ENCODE results near the gene ACSL4. TPM values are rescaled to one million over a fixed set of nuclear protein-coding genes. Genes with fewer than 3 reads are reported as not detected.
"Not testable (repeated sequence)": the region's sequence is repeated elsewhere in the genome, so short reads cannot be mapped to it uniquely, and the experiment has no call there.

ACSL4 gene
- total and polyA plus RNA-seq, 2 donors, result 19.3 to 29.7 TPM

DNA sequence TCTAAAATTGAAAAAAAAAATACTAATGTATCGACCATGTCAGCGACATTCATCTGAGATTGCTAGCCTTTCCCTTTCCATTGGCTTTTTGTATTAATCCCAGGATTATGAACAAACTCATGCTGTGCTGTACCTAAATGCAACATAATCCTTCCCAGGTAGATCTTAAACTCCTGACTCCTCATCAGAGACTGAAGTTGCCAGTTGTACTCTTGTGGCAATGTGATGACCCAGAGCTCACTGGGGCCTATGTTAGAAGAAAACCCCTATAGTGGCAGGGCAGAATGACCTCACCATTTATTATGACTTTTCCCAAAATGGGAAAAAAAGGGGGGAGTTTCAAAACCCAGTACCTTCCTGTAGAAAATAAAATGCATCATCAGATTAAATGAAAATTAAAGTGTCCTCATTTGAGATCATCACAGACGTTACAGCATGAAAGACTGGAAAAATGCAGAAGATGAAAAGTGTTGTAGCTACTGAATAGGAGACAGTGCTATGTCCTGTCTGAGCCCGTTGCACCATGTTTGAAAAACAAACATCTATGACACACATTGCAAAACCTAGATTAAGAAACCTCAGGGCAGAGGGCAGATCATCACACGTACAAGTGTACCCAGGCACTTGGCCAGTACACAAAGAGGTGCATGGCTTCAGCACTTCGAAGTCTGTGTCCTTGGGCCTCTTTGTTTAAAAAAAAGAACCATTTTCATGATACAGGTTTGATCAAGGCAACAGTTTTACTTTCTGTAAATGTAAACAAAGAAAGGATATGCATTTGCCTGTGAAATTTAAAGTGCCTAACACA, 6.8 kb upstream of the ACSL4 start:
- WGBS, result 91% methylated on average over 6 of the region's 6 CpGs
- Histone ChIP-seq H3K27ac (ENCODE audit: low read depth in 1 of 2, low read length in 1 of 2) (no peak overlapping the region), H3K27me3 (ENCODE audit: control insufficient read depth in 2 of 2, insufficient read depth in 1 of 2, low read length in 1 of 2) (no peaks in the 10 kb centered on the region), H3K4me3 (ENCODE audit: low read length in 2 of 2) (no peak overlapping the region), H3K4me1 (ENCODE audit: control insufficient read depth in 2 of 2, insufficient read depth in 2 of 2, low read length in 2 of 2) (no peaks in the 10 kb centered on the region), H3K9me3 (ENCODE audit: control insufficient read depth in 2 of 2, insufficient read depth in 1 of 2, low read length in 1 of 2) (no peaks in the 10 kb centered on the region), H3K36me3 (ENCODE audit: control insufficient read depth in 2 of 2, insufficient read depth in 2 of 2, low read length in 1 of 2) (no peaks in the 10 kb centered on the region)
- no peak for DNase-seq (ENCODE audit: low read depth in 6 of 9, low spot score in 9 of 9)

DNA sequence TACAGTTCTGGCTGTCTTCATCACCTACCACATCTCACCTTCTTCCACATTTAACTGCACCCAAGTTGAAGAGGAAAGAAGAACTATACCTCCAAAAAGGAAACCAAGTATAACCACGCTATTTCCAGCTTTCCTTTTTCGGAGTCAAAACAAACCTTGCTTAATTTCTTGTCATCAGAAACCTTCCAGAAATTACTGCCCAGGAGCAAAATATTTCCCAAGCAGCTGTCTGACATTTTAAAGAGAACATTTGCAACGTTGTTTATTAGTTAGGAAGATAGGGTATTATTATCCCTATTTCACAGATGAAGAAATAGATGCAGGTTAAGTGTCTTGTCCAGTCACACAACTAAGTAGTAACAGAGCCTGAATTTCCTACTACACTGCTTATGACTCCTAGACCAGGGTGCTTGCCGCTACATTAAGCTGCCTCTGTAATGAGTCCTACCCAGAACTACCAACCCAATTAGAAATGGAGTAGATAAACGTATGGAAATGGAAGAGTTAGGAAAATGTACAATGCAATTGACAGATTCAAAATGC, 2.2 kb upstream of the ACSL4 start:
- H3K27ac ChIP-seq (ENCODE audit: low read depth in 1 of 2, low read length in 1 of 2), result no peak overlapping the region
- H3K4me1 ChIP-seq (ENCODE audit: control insufficient read depth in 2 of 2, insufficient read depth in 2 of 2, low read length in 2 of 2), result peaks cover 0 to 4% of the 10 kb centered on the region in 2 donors
- no peaks in the 10 kb centered on the region for H3K27me3 ChIP-seq (ENCODE audit: control insufficient read depth in 2 of 2, insufficient read depth in 1 of 2, low read length in 1 of 2)
- no peaks in the 10 kb centered on the region for H3K36me3 ChIP-seq (ENCODE audit: control insufficient read depth in 2 of 2, insufficient read depth in 2 of 2, low read length in 1 of 2)
- H3K9me3 ChIP-seq (ENCODE audit: control insufficient read depth in 2 of 2, insufficient read depth in 1 of 2, low read length in 1 of 2), result no peaks in the 10 kb centered on the region
- DNase-seq (ENCODE audit: low read depth in 6 of 9, low spot score in 9 of 9), result no peak
- H3K4me3 ChIP-seq (ENCODE audit: low read length in 2 of 2), result no peak overlapping the region
- WGBS, result 60% methylated on average over 5 of the region's 5 CpGs

DNA sequence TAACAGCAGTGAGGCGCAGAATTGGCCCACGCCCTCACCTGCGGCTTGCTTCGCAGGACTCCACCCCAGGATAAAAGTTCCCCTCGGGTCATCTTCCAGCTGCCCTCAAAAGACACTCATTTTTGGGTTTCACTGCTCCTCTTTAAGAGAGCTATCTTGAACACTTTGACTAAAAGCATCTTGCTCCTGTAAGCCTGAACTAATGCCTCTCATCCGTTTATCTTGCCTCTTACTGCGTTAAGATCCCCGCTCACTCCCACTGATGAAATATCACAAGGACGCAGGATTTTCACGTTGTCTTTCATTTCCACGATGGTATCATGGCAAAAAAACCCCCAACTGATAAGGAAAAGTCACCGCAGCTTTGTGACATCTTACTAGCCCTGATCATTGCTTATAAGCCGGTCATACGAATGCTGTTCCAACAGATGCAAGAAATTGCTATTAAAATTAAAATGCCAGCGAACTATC, 591 bp upstream of the ACSL4 start:
- WGBS, result 41% methylated on average over 15 of the region's 15 CpGs
- Histone ChIP-seq H3K27ac (ENCODE audit: low read depth in 1 of 2, low read length in 1 of 2) (peak overlapping the region; percentile 72 to 91), H3K9me3 (ENCODE audit: control insufficient read depth in 2 of 2, insufficient read depth in 1 of 2, low read length in 1 of 2) (no peaks in the 10 kb centered on the region), H3K4me1 (ENCODE audit: control insufficient read depth in 2 of 2, insufficient read depth in 2 of 2, low read length in 2 of 2) (peaks cover 0 to 4% of the 10 kb centered on the region in 2 donors), H3K36me3 (ENCODE audit: control insufficient read depth in 2 of 2, insufficient read depth in 2 of 2, low read length in 1 of 2) (no peaks in the 10 kb centered on the region), H3K4me3 (ENCODE audit: low read length in 2 of 2) (peak overlapping the region; percentile 56 to 72), H3K27me3 (ENCODE audit: control insufficient read depth in 2 of 2, insufficient read depth in 1 of 2, low read length in 1 of 2) (no peaks in the 10 kb centered on the region)
- no peak for DNase-seq (ENCODE audit: low read depth in 6 of 9, low spot score in 9 of 9)

DNA sequence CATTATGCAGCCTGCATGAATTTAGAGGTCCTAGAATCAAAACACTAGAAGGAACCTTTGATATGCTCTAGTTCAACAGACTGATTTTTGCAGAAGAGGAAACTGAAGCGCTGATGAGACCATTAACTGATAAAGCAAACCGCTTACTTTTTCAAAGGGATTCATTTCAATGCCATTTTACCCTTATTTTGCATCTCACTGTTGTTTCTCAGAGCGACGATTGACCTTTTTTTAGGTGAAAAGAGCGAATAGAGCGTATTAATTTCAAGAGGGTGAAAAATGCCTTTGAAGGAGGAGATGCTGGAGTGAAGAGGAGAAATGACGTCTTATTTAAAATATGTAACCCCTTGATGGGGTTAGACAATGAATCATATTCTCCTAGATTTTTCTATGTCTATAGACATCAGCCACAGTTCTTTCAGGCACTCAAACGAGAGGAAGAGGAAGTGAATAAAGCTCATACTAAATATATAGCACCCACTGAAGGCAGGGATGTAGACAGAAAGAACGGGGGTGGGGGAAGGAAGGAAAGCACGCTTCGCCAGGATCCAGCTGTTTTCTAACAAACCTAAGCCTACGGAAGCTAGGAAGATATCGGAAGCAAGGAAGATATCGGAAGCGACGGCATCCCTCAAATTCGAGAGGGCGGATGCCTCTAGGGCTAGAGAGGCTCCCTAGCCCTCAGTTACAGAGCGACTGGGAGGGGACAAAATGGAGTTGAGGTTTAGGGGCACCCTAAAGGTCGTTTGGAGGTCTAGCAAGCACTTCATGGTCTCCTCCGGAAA, 848 bp downstream of the ACSL4 start:
- Histone ChIP-seq H3K4me1 (ENCODE audit: control insufficient read depth in 2 of 2, insufficient read depth in 2 of 2, low read length in 2 of 2) (peaks cover 0 to 4% of the 10 kb centered on the region in 2 donors), H3K27me3 (ENCODE audit: control insufficient read depth in 2 of 2, insufficient read depth in 1 of 2, low read length in 1 of 2) (no peaks in the 10 kb centered on the region), H3K36me3 (ENCODE audit: control insufficient read depth in 2 of 2, insufficient read depth in 2 of 2, low read length in 1 of 2) (no peaks in the 10 kb centered on the region), H3K4me3 (ENCODE audit: low read length in 2 of 2) (peak overlapping the region; percentile 72 to 86), H3K27ac (ENCODE audit: low read depth in 1 of 2, low read length in 1 of 2) (peak overlapping the region; percentile 86 to 91), H3K9me3 (ENCODE audit: control insufficient read depth in 2 of 2, insufficient read depth in 1 of 2, low read length in 1 of 2) (no peaks in the 10 kb centered on the region)
- WGBS, result 17% methylated on average over 21 of the region's 21 CpGs
- peak in 5 of 9 donors; percentile 11 to 57 (median 28) for DNase-seq (ENCODE audit: low read depth in 6 of 9, low spot score in 9 of 9)

DNA sequence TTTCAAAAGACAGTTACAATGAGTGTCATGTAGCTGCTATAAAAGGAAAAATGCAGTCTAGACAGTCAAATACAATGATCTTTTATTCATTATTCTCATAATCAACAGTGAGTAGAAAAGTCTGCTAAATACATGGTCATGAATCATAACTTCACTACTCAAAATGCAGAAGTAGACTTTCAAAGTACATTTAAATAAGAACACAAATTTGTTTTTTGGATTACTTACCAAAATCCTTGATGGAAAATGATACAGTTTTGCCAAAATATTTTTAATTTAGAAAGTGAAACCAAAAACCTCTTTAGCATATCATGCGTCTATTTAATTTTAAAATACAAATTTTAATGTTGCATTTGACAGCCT, 4.9 kb downstream of the ACSL4 start:
- H3K27ac ChIP-seq (ENCODE audit: low read depth in 1 of 2, low read length in 1 of 2), result no peak overlapping the region
- H3K4me3 ChIP-seq (ENCODE audit: low read length in 2 of 2), result no peak overlapping the region
- no peak for DNase-seq (ENCODE audit: low read depth in 6 of 9, low spot score in 9 of 9)
- H3K4me1 ChIP-seq (ENCODE audit: control insufficient read depth in 2 of 2, insufficient read depth in 2 of 2, low read length in 2 of 2), result no peaks in the 10 kb centered on the region
- no peaks in the 10 kb centered on the region for H3K27me3 ChIP-seq (ENCODE audit: control insufficient read depth in 2 of 2, insufficient read depth in 1 of 2, low read length in 1 of 2)
- H3K9me3 ChIP-seq (ENCODE audit: control insufficient read depth in 2 of 2, insufficient read depth in 1 of 2, low read length in 1 of 2), result no peaks in the 10 kb centered on the region
- 47% methylated on average over 1 of the region's 1 CpG for WGBS
- no peaks in the 10 kb centered on the region for H3K36me3 ChIP-seq (ENCODE audit: control insufficient read depth in 2 of 2, insufficient read depth in 2 of 2, low read length in 1 of 2)

DNA sequence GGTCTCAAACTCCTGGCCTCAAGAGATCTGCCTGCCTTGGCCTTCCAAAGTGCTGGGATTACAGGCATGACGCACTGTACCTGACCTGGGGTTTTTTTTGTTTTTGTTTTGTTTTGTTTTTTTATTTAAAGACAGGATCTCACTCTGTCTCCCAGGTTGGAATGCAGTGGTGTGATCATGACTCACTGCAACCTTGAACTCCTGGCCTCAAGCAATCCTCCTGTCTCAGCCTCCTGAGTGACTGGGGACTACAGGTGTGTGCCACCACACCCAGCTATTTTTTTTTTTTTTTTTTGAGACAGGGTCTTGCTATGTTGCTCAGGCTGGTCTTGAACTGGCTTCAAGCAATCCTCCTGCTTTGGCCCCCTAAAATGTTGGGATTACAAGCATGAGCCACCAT, 8.1 kb downstream of the ACSL4 start:
- not testable (repeated sequence) for H3K36me3 ChIP-seq (ENCODE audit: control insufficient read depth in 2 of 2, insufficient read depth in 2 of 2, low read length in 1 of 2); H3K27me3 ChIP-seq (ENCODE audit: control insufficient read depth in 2 of 2, insufficient read depth in 1 of 2, low read length in 1 of 2); H3K4me3 ChIP-seq (ENCODE audit: low read length in 2 of 2); H3K9me3 ChIP-seq (ENCODE audit: control insufficient read depth in 2 of 2, insufficient read depth in 1 of 2, low read length in 1 of 2); H3K27ac ChIP-seq (ENCODE audit: low read depth in 1 of 2, low read length in 1 of 2); H3K4me1 ChIP-seq (ENCODE audit: control insufficient read depth in 2 of 2, insufficient read depth in 2 of 2, low read length in 2 of 2); DNase-seq (ENCODE audit: low read depth in 6 of 9, low spot score in 9 of 9)
- WGBS, result 100% methylated on average over 1 of the region's 1 CpG

DNA sequence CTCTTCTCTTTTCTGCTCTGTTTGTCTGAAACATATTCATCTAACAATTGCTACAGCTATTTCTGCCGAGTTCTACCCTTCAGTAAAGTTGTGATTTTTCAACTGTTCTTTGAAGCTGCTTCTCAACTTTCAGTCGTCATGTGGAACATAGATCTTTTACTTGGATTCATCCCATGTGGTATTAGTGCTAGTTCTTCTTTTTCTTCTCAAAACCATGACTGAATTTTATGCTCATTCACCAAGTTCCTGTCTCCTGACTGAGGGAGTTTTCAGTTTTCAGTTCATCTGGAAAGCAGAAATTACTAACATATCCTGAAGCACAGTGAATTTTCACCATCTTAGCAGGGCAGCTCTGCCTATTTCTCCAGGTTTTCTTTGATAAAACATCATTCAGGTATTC, 12.1 kb downstream of the ACSL4 start:
- no peak for DNase-seq (ENCODE audit: low read depth in 6 of 9, low spot score in 9 of 9)
- Histone ChIP-seq H3K27me3 (ENCODE audit: control insufficient read depth in 2 of 2, insufficient read depth in 1 of 2, low read length in 1 of 2) (no peaks in the 10 kb centered on the region), H3K4me3 (ENCODE audit: low read length in 2 of 2) (no peak overlapping the region), H3K4me1 (ENCODE audit: control insufficient read depth in 2 of 2, insufficient read depth in 2 of 2, low read length in 2 of 2) (no peaks in the 10 kb centered on the region), H3K36me3 (ENCODE audit: control insufficient read depth in 2 of 2, insufficient read depth in 2 of 2, low read length in 1 of 2) (no peaks in the 10 kb centered on the region), H3K9me3 (ENCODE audit: control insufficient read depth in 2 of 2, insufficient read depth in 1 of 2, low read length in 1 of 2) (no peaks in the 10 kb centered on the region), H3K27ac (ENCODE audit: low read depth in 1 of 2, low read length in 1 of 2) (peak overlapping the region in 1 of 2 donors; percentile 47)
- 49% methylated on average over 2 of the region's 2 CpGs for WGBS

DNA sequence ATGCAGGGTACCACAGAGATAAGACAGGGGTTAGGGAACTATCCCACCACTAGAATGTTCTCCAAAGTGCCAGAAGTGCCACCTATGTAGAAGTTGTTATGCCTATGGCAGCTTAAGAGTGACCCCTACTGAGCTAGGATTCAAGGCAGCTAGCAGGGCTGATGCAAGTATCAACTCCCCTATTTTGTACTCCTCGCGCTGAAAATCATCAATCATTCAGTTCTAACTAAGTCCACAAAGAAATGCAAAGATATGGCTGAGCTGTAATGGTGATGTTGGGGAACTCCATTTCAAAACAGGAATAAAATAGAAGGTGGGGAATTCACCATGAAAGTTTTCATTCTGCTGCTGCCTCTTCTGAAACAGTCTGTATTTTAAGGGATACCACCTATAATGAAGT, 13.8 kb downstream of the ACSL4 start:
- Histone ChIP-seq H3K4me1 (ENCODE audit: control insufficient read depth in 2 of 2, insufficient read depth in 2 of 2, low read length in 2 of 2) (no peaks in the 10 kb centered on the region), H3K9me3 (ENCODE audit: control insufficient read depth in 2 of 2, insufficient read depth in 1 of 2, low read length in 1 of 2) (no peaks in the 10 kb centered on the region), H3K27me3 (ENCODE audit: control insufficient read depth in 2 of 2, insufficient read depth in 1 of 2, low read length in 1 of 2) (no peaks in the 10 kb centered on the region), H3K36me3 (ENCODE audit: control insufficient read depth in 2 of 2, insufficient read depth in 2 of 2, low read length in 1 of 2) (no peaks in the 10 kb centered on the region), H3K4me3 (ENCODE audit: low read length in 2 of 2) (no peak overlapping the region), H3K27ac (ENCODE audit: low read depth in 1 of 2, low read length in 1 of 2) (no peak overlapping the region)
- 95% methylated on average over 2 of the region's 2 CpGs for WGBS
- no peak for DNase-seq (ENCODE audit: low read depth in 6 of 9, low spot score in 9 of 9)

DNA sequence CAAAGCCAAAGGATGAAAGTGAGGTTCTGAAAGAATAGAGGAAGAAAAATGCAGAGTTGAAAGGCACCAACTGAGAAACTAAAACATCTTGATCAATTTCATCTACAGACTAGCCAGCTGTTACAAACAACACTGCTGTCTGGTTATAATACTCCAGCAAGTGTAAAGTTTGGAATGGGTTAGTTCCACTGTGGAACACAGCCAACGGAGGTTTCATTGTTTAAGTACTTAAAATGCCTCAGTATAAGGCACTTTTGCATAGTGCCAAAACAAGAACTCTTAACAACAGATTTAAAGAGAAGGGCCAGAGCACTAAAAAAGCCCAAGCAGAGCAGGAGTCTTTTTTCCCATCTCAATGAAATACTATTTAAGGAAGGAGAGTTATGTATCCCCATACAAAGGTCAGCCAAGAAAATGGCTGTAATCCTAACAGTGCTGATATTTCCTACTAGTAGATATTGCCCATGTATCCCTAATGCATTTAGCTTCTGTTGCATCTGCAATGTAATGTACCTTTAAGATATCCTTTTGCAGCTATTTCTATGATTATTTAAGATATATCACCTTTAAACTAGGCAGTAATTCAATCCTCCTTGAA, 16.5 kb downstream of the ACSL4 start:
- H3K4me3 ChIP-seq (ENCODE audit: low read length in 2 of 2), result no peak overlapping the region
- 95% methylated on average over 1 of the region's 1 CpG for WGBS
- H3K27me3 ChIP-seq (ENCODE audit: control insufficient read depth in 2 of 2, insufficient read depth in 1 of 2, low read length in 1 of 2), result no peaks in the 10 kb centered on the region
- no peak for DNase-seq (ENCODE audit: low read depth in 6 of 9, low spot score in 9 of 9)
- H3K4me1 ChIP-seq (ENCODE audit: control insufficient read depth in 2 of 2, insufficient read depth in 2 of 2, low read length in 2 of 2), result no peaks in the 10 kb centered on the region
- H3K27ac ChIP-seq (ENCODE audit: low read depth in 1 of 2, low read length in 1 of 2), result no peak overlapping the region
- no peaks in the 10 kb centered on the region for H3K36me3 ChIP-seq (ENCODE audit: control insufficient read depth in 2 of 2, insufficient read depth in 2 of 2, low read length in 1 of 2)
- H3K9me3 ChIP-seq (ENCODE audit: control insufficient read depth in 2 of 2, insufficient read depth in 1 of 2, low read length in 1 of 2), result no peaks in the 10 kb centered on the region
